CD4-positive, CD25-positive, alpha-beta regulatory T cell (primary cell): ENCODE data around the gene KIF6. TPM values are rescaled to one million over a fixed set of nuclear protein-coding genes. Genes with fewer than 3 reads are reported as not detected.

Source experiments
- ATAC-seq, 2 donors: fragments of 150-1000 bp; cut with Tn5 transposase; one replicate each; pipeline ENCODE4 v1.10.0; 2021; ENCODE audit warnings: low read depth in 2 of 2, moderate number of reproducible peaks in 2 of 2, moderate library complexity in 1 of 2
- DNase-seq, 3 donors: peaks; one replicate each; pipeline versions ENCODE4 v3.0.0 to v3.0.0-alpha.2; 2012 to 2022; ENCODE audit warnings: mixed read lengths in 1 of 3
- H3K27ac ChIP-seq: one replicate; pipeline ENCODE4 v1.7.0; 2013; ENCODE audit warnings: mild to moderate bottlenecking, low read length; ENCODE audit not compliant: insufficient read depth, poor library complexity, severe bottlenecking
- H3K27me3 ChIP-seq: one replicate; pipeline ENCODE4 v1.7.0; 2013; ENCODE audit warnings: low read length; ENCODE audit not compliant: control insufficient read depth, insufficient read depth
- H3K36me3 ChIP-seq: one replicate; pipeline ENCODE4 v1.7.0; 2013; ENCODE audit warnings: mild to moderate bottlenecking, low read length, moderate library complexity; ENCODE audit not compliant: control insufficient read depth, insufficient read depth
- H3K4me1 ChIP-seq: 2 replicates; pipeline ENCODE4 v1.7.0; 2013; ENCODE audit warnings: mild to moderate bottlenecking, low read length; ENCODE audit not compliant: insufficient read depth, control insufficient read depth, poor library complexity, severe bottlenecking
- H3K4me3 ChIP-seq: one replicate; pipeline ENCODE4 v1.7.0; 2013; ENCODE audit warnings: low read depth, mild to moderate bottlenecking, low read length, moderate library complexity
- H3K9me3 ChIP-seq, 2 experiments: 1 replicate in 1 of 2; 2 replicates in 1 of 2; pipeline ENCODE4 v1.7.0; 2013; ENCODE audit warnings: low read length in 2 of 2, mild to moderate bottlenecking in 1 of 2, moderate library complexity in 1 of 2; ENCODE audit not compliant: control insufficient read depth in 2 of 2
- H3K27ac Mint-ChIP-seq, 3 donors: one replicate each; pipeline ENCODE4 v1.8.0; 2020 to 2022; ENCODE audit warnings: mild to moderate bottlenecking in 3 of 3, mixed read lengths in 3 of 3, moderate library complexity in 2 of 3
- H3K27me3 Mint-ChIP-seq: one replicate; pipeline ENCODE4 v1.8.0; 2022; ENCODE audit warnings: mild to moderate bottlenecking, mixed read lengths
- H3K36me3 Mint-ChIP-seq: one replicate; pipeline ENCODE4 v1.8.0; 2020; ENCODE audit warnings: mixed read lengths
- H3K4me1 Mint-ChIP-seq, 4 donors: one replicate each; pipeline ENCODE4 v1.8.0; 2020 to 2022; ENCODE audit warnings: mixed read lengths in 4 of 4, mild to moderate bottlenecking in 1 of 4
- H3K4me3 Mint-ChIP-seq, 4 donors: one replicate each; pipeline ENCODE4 v1.8.0; 2020 to 2022; ENCODE audit warnings: mild to moderate bottlenecking in 4 of 4, mixed read lengths in 4 of 4, moderate library complexity in 3 of 4
- H3K9me3 Mint-ChIP-seq, 7 donors: one replicate each; pipeline ENCODE4 v1.8.0; 2020 to 2022; ENCODE audit warnings: mixed read lengths in 7 of 7, mild to moderate bottlenecking in 3 of 7, moderate library complexity in 2 of 7
- polyA plus RNA-seq, 4 donors: library from polyadenylated mRNA; unstranded; fragments of 300-500 nt; fragmentation: Illumina TruSeq; gene quantifications; one replicate each; pipeline ENCODE4 v1.2.3, GENCODE V29; 2021
- total RNA-seq: library from RNA; stranded (reverse); gene quantifications from one replicate; pipeline ENCODE4 v1.2.3, GENCODE V29; 2022

The KIF6 gene
- total and polyA plus RNA-seq, 5 donors from 2014 or later, result not detected

GRCh38 chr6:39280247-39280731 is 444.9 kb downstream of the KIF6 start:
- Mint-ChIP-seq H3K36me3 (no peaks in the 10 kb centered on the region), H3K4me3 (no peak overlapping the region), H3K27ac (no peak overlapping the region), H3K27me3 (no peaks in the 10 kb centered on the region), H3K4me1 (no peaks in the 10 kb centered on the region), H3K9me3 (peaks cover 0 to 1% (median 0%) of the 10 kb centered on the region in 7 donors)
- Histone ChIP-seq H3K4me3 (no peak overlapping the region), H3K27ac (no peak overlapping the region), H3K36me3 (no peaks in the 10 kb centered on the region), H3K4me1 (no peaks in the 10 kb centered on the region), H3K9me3 (no peaks in the 10 kb centered on the region), H3K27me3 (no peaks in the 10 kb centered on the region)
- no peak for DNase-seq
- ATAC-seq, result no peak

Other genes starting within 250 kb of the KIF6 start
- gene DAAM2, start 67.0 kb upstream of the KIF6 start, total RNA-seq, result not detected
- not detected for gene DAAM2, start 67.0 kb upstream of the KIF6 start, polyA plus RNA-seq
- 0.10 TPM for gene MOCS1, start 209.1 kb upstream of the KIF6 start, total RNA-seq
- gene MOCS1, start 209.1 kb upstream of the KIF6 start, polyA plus RNA-seq, result under 1 TPM in 2 of 4 donors, not detected in 2; 0.32 to 0.69 TPM